Glomerular visceral epithelial cell (primary cell): ENCODE results near the gene ADRA2C.

ENCODE experiments used
- DNase-seq: peaks from one replicate; pipeline ENCODE4 v3.0.0-alpha.2; 2016; ENCODE audit errors: extremely low spot score

The ADRA2C gene

DNA sequence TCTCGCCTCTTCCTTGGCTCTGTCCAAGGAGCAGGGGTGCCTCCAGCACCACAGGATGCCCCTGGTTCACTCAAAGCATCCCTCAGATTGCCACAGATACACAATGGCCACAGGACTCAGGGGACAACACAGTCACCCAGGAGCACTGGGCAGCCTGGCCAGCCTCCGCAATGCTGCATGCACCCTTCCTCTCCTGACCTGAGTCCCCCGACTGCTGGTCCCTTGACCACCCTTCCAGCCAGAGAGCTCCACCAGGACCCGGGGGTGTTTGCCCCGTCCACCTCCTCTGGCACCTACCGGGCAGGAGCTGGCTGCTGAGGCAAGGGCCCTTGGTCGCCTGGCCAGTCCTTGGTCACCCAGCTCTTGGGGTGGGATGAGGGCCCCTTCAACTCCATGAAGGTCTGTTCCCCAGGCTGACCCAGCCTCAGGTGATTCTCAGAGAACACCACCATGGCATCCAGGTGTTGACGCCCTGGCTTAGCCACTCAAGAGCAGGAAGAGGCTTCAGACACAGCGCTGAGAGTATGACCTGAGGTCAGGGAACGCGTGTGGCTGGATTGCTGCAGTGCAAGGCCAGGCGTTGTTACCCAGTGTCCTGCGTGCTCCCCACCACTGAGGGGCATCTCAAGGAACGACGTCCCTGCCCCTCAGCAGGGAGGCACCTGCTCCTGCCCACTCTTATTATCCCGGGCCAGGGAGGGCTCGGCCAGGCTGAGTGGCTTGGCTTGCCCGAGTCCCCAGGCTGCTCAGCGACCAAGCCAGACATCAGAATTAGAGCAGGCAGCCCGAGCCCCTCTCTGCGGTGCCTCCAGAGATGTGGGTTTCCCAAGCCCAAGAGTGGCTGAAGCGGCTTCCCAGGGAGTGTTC lies 10.2 kb downstream of the ADRA2C start:
- DNase-seq: no peak

DNA sequence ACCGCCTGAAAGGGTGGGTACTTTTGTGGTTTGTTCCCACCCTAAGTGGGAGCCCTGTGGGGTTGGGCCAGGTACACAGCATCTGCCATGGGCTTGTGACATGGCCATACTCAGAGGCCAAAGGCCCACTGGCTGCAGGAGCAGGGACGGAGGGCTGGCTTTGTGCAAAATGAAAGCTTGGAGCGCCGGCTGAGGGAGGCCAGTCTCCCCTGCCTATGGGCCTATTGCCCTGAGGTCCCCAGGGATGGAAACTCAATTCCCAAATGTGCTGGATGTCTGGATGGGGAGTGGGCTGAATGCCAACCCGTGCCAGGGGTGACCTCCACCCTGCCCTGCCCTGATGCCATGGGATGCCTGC lies 10.8 kb downstream of the ADRA2C start:
- DNase-seq: no peak

DNA sequence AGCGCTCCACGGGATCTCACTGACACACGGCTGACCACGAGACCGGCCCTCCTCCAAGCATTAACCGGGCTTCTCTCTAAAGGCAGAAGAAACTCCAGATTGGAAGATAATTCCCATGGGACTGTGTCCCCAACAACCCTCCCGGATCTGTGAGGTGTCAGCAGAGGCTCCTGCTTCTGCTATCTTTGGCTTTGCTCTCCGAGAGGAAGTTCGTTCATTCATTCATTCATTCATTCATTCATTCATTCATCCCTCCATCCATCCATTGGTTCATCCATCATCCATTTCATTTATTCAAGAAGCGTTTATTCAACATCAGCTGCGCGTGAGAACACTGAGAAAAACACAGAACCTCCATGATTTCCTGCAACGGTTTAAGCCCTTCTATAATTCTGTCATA lies 11.5 kb downstream of the ADRA2C start:
- no peak for DNase-seq

DNA sequence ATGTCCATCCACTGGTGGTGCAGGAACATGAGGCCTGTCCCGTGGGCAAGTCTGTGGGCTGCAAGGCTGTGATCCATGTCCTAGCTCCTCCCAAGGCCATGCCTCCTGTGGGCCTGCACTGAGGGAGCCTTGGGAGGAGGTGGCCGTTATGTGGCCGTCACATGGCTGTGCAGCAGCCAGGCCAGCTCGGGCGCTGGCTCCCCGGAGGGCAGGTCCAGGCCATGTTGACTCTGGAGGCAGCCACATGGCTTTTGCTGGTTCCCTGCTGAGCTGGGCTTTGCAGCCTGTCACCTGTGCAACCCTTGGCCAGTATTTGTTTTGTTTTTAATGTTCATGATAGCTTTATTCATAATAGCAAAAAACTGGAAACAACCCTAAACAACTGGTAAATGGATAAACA lies 13.3 kb downstream of the ADRA2C start:
- DNase-seq: no peak

DNA sequence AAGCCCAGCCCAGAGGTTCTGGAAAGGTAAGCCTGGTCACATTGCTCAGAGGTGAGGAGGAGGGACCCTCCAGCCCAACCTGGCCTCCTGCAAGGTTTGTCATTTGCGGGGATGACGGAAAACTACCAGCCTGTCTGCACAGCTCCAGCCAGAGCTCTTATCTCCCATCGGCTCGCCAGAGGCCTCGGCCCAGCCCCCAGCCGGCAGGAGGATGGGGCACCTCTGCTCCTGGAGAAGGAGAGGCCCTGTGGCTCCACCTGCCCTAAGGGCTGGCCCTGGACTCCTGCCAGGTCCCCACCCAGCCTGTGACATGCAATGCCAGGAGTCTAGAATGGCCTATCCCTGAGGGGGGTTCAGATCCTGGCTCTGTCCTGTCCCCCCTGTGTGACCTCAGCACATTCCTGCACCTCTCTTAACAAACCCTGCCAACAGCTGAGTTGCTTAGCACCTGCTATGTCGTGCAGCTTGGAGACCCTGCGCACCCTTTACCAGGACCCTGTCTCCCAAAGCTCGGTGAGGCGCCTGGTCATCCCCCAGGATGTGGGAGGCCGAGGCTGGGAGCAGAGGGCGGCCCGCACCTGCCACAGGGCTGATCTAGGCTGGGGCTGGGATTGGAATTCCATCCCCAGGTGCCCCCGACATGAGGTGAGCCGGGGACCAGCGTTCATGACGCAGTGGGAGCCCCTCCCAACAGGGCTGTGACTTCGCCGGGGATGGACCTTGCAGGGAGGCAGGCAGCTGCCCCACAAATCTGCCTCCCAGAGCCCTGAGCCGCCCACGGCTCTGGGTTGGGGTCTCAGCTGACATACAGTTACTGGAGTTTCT lies 14.4 kb downstream of the ADRA2C start:
- no peak for DNase-seq

DNA sequence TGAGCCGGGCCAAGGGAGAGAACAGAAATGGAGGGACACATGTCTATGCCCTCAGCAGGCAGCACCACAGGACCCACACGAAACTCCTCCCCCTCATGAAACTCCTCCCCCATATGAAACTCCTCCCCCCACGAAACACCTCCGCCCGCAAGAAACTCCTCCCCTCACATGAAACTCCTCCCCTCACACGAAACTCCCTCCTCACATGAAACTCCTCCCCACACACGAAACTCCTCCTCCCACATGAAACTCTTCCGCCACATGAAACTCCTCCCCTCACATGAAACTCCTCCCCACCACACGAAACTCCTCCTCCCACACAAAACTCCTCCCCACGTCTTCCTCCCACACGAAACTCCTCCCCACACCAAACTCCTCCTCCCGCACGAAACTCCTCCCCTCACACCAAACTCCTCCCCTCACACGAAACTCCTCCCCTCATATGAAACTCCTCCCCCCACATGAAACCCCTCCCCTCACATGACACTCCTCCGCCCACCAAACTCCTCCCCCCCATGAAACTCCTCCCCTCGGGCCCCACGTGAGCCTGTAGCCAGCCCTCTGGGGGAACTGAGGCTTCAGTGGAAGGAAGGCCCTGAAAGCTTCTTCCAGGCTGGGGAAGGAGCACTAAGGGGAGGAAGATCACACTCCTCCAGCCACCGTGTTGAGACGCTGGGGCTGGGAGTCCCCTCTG lies 15.2 kb downstream of the ADRA2C start:
- no peak for DNase-seq

DNA sequence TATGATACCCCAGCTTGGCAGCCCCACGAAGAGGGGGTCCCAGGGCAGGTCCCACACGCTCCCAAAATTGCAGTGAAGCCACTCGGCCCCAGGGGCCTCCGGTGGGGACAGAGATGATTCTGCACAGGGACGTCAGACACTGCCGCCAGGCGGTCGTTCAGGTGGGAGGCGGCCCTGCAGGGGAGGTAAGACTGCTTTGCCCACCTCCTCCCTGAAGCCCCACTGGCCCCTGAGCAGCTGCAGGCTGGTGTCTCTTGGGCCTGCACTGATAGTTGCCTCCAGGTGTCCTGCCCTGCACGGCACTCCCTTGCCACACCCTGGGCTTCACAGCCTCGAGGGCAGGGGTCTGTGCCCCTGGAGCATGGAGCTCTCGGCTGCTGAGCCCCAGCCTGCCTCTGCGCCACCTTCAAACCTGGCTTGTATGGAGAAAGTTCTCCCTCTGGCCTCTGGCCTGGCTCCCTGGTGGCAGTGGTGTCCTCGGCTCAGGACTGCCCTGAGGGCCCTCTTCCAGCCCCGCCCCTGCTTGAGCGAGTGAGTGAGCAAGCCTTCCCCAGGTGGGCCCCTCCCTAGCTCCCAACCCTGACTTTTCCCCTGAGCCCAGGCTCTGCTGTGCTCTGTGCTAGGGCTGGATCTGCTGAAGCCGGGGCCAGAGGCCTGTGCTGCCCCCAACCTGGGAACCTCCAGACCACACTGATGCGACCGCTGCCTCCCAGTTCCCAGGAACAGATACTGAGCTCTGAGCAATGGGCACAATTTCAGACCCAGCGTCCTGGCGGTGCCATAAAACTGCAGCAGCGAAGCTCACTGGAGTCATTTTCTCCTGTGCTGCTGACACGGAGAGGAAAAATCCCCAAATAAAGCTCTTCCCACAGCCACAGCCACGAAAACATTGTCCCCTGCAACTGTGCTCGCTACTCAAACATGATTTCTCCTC lies 16.1 kb downstream of the ADRA2C start:
- no peak for DNase-seq

DNA sequence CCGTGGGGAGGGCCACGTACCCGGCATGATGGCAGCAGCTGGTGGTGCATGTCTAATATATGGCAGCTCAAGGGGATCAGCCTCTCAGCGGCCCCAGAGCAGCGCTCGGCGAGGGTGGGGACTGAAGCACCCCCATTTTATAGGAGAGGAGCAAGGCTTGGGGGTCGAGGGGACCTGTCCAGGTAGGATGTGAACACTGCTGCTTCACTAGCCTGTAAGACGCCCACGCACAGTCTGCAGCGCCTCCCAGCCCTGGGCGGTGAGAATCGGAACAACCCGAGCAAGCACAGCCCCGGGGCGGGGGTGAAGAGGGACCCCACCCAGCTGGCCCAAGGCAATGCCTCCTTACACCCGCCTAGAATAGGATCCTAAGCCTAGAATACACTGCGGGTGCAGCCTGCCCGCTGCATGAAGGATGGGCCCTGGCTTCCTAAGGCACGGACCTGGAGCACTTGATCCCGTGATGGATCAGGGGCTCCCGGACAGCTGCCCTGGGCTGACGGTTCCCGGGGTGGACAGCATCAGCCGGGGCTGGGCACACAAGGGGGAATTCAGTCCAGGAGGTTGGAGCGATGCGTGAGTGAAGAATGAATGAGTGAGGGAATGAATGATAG lies 17.6 kb downstream of the ADRA2C start:
- no peak for DNase-seq

DNA sequence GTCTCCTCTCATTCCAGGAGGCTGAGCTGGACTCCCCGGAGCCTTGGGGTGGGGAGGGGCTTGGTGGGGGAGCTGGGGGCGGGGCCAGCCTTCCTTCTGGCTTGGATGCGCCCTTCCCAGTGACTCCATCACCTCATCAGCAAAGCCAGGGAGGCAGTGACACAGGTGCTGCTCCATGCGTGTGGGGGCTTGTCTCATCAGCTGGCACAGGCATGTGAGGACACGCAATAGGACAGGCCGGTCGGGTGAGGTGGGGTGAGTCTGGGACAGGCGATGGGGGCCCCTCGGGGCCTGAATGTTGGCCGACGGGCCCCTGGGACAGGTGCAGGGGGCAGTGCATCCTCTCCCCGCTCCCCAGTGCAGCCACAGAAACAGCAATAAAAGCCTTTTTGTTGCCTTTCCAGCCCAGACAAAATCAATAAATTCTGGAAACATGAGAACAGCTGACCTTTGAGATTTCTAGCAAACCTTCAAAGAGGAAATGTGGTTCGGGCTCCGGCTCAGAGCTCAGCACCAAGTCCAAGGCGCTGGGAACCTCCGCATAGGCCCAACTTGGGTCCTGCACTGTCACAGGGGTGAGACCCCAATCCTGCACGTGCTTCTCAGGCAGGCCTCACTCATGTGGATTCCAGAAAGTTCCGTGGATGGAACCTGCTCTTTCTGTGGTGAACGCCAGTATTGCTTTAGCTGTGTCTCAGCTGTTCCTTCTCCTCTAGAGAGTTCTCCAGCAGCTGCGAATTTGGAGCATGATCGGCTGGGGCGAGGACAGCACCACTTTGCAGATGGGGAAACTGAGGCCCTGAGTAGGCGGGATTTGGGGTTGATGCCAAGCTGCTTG lies 18.5 kb downstream of the ADRA2C start:
- DNase-seq: no peak

DNA sequence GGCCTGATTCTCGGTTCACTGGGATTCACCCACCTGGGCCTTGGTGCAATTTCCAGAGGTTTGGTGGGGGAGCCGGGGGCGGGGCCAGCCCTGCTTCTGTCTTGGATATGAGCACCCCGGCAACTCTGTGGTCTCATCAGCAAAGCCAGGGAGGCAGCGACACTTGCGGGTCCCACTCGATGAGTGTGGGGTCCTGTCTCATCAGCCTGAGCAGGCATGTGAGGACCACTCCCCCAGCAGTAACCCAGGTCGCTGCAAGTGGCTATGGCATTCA lies 19.0 kb downstream of the ADRA2C start:
- DNase-seq: no peak

DNA sequence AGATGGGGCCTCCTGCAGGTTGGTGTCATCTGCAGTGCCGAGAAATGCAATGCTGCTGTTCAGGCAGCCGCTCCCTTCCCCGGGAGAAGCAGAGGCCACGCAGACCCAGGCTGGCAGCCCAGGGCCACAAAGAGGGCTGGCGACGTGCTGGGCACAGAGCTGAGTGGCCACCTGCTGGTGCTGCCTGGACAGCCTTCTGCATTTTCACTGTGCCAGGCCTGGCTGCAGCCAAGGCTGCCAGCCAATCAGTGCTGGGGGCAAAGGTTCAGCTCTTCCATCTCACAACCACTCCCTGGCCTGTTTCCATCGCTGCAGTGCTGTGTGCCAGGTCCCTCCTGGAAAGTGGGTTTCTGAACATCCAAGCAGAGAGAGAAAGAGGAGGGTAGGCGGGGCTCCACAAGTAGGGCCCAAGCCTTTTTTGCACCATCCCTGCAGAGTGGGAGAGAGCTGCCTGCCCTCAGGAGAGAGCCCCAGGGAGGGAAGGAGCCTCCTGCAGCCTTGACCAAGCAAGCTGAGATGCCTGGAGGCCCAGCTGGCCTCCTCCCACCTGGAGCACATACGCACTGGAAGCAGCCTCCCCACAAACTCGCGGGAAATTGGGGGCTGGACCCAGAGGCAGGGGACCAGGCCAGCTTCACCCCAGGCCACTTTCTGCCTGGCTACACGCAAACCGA lies 20.1 kb downstream of the ADRA2C start:
- no peak for DNase-seq

DNA sequence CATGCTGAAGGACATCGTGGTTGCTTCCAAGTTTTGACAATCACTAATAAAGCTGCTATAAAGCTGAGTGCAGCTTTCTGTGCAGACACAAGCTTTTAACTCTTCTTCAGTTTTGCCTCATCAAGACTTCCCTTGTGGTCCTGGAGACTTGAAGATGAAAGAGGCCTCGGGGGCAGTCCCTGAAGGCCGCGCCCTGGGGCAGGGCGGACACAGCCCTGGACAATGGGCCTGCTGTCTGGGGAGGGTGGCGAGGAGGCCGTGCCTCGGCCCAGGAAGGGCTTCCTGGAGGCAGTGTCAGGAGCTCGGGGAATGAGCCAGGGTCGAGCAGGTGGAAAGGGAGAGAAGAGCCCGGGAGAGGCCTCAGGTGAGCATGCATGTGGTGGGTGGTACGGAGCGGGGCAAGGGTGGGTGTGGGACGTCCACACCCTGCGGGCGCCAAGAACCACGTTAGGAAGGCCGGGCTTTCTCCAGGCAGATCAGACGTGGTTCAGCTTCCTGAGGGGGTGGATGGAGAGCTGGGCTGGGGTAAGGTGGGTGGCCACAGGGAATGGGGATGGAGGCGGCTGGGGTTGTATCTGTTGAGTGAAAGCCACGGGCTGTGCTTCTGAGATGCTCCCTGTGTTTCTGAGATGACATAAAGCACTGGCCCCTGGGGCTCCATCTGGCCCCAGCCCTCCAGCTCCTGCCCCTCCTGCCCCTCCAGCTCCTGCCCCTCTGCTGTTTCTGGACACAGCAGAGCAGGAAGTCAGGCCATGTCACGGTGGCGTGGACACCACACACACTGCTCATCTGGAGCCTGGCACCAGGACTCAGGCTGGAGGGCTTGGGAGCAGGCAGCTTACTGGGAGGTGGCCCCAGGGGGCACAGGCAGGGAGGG lies 21.5 kb downstream of the ADRA2C start:
- DNase-seq: no peak

DNA sequence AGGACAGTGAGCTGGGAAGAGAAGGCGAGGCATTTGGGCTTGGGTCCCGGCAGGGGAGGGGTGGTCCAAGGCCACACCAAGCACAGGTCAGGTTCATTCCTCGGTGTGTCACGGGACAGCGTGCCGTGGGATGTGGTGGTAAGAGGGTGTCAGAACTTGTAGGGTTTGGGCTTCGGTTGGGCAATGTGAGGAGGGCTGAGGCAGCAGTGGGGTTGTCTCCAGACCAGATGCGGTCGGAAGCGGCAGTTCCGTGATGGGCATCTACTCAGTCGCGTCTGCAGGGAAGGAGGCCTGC lies 22.1 kb downstream of the ADRA2C start:
- DNase-seq: no peak

DNA sequence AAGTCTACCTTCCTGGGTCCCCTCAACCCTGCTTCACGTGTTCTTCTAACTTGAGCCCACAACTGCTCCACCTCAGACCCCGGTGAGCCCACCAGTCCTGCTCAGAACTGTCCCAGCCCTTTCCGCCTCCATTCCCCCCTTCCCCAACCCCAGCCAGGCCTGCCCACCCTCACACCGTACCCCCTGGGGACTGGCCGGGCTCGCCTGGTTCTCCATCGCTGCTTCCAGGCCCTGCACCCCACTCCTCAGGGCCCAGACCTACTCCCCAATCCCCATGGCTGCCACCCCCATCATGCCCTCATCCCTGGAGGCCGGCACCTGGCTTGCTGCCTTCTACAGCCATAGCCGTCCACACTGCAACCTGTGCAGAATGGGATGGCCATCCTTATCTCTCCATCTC lies 23.4 kb downstream of the ADRA2C start:
- DNase-seq: no peak

DNA sequence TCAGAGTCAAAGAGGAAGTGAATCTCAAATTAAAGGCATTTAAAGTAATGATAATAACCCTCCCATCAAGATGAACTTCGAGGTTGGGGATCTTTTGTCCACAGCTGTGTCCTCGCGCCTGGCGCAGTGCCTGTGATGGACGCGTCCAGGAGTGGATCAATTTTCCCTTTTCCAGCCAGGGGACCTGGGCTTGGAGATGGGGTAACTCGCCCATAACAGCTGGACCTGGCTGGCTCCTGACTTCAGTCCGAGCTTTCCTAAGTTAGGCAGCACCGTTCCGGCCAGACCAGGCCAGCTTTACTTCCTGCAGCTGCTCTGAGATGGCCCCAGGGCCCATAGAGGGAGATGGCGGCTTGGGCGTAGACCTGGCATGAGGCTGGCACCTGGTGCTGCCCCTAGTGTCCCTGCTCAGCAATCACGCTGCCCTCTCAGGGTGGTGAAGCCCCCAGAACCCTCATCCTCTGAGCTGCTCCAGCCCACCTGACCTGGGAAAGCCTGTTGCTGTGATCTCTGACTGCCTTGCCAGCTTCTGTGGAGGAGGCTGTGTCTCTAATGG lies 23.9 kb downstream of the ADRA2C start:
- DNase-seq: no peak

DNA sequence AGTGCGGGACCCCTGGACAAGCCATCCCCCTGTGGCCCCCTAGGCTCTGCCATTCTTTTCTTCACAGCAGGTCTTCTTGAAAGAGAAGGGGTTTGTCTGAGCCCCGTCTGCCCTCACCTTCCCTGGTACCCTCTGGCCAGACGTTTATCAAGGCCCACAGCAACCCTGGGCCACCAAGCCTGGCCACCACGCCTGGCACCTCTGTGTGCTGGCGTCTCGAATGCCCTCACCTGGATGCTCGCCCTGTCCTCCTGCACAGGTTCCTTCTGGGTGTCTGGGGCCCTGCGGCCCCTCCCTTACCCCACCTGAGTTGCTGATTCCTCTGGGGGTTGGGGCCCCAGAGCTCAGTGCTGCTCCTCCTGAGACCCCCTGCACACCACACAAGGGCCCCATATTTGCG lies 25.1 kb downstream of the ADRA2C start:
- no peak for DNase-seq

DNA sequence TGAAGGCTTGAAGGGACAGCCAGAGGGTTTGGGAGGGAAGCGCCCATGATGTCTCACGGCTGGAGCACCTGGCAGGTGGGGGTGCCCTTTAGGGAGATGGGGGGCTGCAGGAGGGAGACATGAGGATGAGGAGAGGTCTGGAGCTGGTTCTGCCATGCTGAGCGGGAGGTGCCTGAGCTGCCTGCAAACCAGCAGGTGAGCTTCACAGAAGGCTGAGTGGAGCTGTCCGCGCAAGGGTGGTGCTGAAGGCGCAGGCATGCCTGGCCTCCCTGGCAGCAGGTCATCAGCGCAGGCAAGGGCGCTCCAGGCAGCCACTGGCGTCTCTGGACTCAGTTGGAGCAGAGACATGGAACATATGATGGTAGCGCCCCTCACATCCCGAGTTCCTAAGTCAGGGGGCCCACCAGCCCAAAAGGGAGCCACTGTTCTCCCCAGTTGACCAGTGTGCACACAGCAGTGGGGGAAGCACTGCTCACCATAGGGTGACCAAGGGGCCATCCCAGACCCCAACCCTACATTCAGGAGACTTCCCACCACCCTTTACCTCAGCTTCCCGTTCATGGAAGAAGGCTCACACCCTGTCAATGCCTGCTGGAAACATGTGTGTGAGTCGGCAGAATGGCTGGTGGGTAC lies 25.8 kb downstream of the ADRA2C start:
- peak; percentile 29 for DNase-seq

DNA sequence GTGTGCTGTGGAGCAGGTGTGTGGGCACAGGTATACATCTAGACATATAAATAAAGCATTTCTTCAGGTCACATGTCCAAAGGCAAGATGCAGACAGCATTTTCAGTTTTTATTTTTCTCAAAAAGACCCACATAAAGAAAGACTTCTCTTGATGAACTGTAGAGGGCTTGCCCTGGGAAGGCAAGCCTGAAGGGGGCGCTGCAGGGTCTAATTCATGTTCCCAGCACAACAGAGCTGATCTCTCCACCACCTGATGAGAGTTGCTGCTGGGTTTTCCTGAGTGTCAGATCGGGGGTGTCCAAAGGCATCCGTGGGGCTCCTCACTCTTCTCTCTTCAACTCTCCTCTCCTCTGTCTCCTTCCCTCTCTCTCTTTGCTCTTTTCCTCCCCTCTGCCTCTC lies 26.6 kb downstream of the ADRA2C start:
- no peak for DNase-seq
